ENCODE results near the gene COL20A1. TPM values are rescaled to one million over a fixed set of nuclear protein-coding genes. Genes with fewer than 3 reads are reported as not detected.
A peak's percentile ranks its signal among the peaks of the same experiment; 100 is the strongest.

COL20A1 gene
- total and polyA plus RNA-seq, 12 donors: 0.26 to 0.30 TPM; not detected in 10

- Histone ChIP-seq H3K27ac (no peak overlapping the region), H3K9me3 (no peaks in the 10 kb centered on the region), H3K36me3 (no peaks in the 10 kb centered on the region), H3K4me3 (no peak overlapping the region), H3K4me1 (peaks cover 8 to 29% (median 18%) of the 10 kb centered on the region in 9 donors), H3K27me3 (peaks cover 0 to 34% (median 23%) of the 10 kb centered on the region in 7 donors)
- TF ChIP-seq CTCF (IDR thresholded peaks at IDR 0.05): no peak
- intact Hi-C loops (cut with DNase I): no loop called here
- WGBS, 2 donors: 92 to 95% methylated on average over 46 of the region's 46 CpGs
- peak in 1 of 2 donors; percentile 5 for DNase-seq
- no peak for ATAC-seq
These were observed 57.8 kb downstream of the COL20A1 start for GRCh38 chr20:63350597-63351325.

GRCh38 chr20:63351326-63351700, 58.3 kb downstream of the COL20A1 start:
- Histone ChIP-seq H3K27ac (no peak overlapping the region), H3K4me1 (peaks cover 3 to 23% (median 12%) of the 10 kb centered on the region in 9 donors), H3K9me3 (no peaks in the 10 kb centered on the region), H3K36me3 (no peaks in the 10 kb centered on the region), H3K27me3 (peaks cover 0 to 31% (median 22%) of the 10 kb centered on the region in 7 donors), H3K4me3 (no peak overlapping the region)
- peak in 1 of 2 donors; percentile 4 for DNase-seq
- TF ChIP-seq CTCF (IDR thresholded peaks at IDR 0.05): no peak
- intact Hi-C loops (cut with DNase I): no loop called here
- ATAC-seq: no peak
- 87 to 90% methylated on average over 12 of the region's 12 CpGs for WGBS, 2 donors

- peak; percentile 22 to 77 for DNase-seq
- no peaks in the 10 kb centered on the region for H3K36me3 ChIP-seq
- peak in 7 of 8 donors; percentile 37 to 70 (median 61) for ATAC-seq
- no peaks in the 10 kb centered on the region for H3K9me3 ChIP-seq
- no peak overlapping the region for H3K4me3 ChIP-seq
- peaks cover 0 to 16% (median 12%) of the 10 kb centered on the region in 9 donors for H3K4me1 ChIP-seq
- no peak for TF ChIP-seq CTCF (IDR thresholded peaks at IDR 0.05)
- intact Hi-C loops (cut with DNase I): no loop called here
- peaks cover 0 to 30% (median 17%) of the 10 kb centered on the region in 7 donors for H3K27me3 ChIP-seq
- H3K27ac ChIP-seq: peak overlapping the region in 1 of 10 donors; percentile 44
- WGBS, 2 donors: 28 to 31% methylated on average over 23 to 28 of the region's 28 CpGs
These were observed 59.0 kb downstream of the COL20A1 start for GRCh38 chr20:63351811-63352591.

- H3K9me3 ChIP-seq: no peaks in the 10 kb centered on the region
- intact Hi-C loops (cut with DNase I): no loop called here
- H3K4me1 ChIP-seq: peaks cover 0 to 21% (median 12%) of the 10 kb centered on the region in 9 donors
- no peak overlapping the region for H3K4me3 ChIP-seq
- DNase-seq (peak in 1 of 2 donors; percentile 14), ATAC-seq (no peak)
- no peaks in the 10 kb centered on the region for H3K36me3 ChIP-seq
- WGBS, 2 donors: 46 to 54% methylated on average over 12 of the region's 12 CpGs
- no peak overlapping the region for H3K27ac ChIP-seq
- H3K27me3 ChIP-seq: peaks cover 0 to 30% (median 9%) of the 10 kb centered on the region in 7 donors
- no peak for TF ChIP-seq CTCF (IDR thresholded peaks at IDR 0.05)
These were observed 59.8 kb downstream of the COL20A1 start for GRCh38 chr20:63352811-63353221.

Data from heart right ventricle (tissue), 16 donors.